ENCODE results near the gene MYH16. TPM values are rescaled to one million over a fixed set of nuclear protein-coding genes. Genes with fewer than 3 reads are reported as not detected.
A peak's percentile ranks its signal among the peaks of the same experiment; 100 is the strongest.
"Not testable (repeated sequence)": the region's sequence is repeated elsewhere in the genome, so short reads cannot be mapped to it uniquely, and the experiment has no call there.

MYH16 gene
- total RNA-seq, 1 donor from 2014 or later, result 5.6 TPM

- Histone ChIP-seq H3K27me3 (ENCODE audit: control insufficient read depth, insufficient read depth, low read length) (no peaks in the 10 kb centered on the region), H3K36me3 (ENCODE audit: control insufficient read depth, insufficient read depth, low read length) (peaks cover 2% of the 10 kb centered on the region), H3K4me3 (ENCODE audit: low read depth, low read length) (peak overlapping the region; percentile 86)
- DNase-seq (ENCODE audit: low read depth), result no peak
- no peak for TF ChIP-seq CTCF (IDR thresholded peaks at IDR 0.05; ENCODE audit: insufficient read depth, low read length, poor library complexity, severe bottlenecking)
Observed at GRCh38 chr7:99325001-99325493, 52.4 kb downstream of the MYH16 start.

DNA sequence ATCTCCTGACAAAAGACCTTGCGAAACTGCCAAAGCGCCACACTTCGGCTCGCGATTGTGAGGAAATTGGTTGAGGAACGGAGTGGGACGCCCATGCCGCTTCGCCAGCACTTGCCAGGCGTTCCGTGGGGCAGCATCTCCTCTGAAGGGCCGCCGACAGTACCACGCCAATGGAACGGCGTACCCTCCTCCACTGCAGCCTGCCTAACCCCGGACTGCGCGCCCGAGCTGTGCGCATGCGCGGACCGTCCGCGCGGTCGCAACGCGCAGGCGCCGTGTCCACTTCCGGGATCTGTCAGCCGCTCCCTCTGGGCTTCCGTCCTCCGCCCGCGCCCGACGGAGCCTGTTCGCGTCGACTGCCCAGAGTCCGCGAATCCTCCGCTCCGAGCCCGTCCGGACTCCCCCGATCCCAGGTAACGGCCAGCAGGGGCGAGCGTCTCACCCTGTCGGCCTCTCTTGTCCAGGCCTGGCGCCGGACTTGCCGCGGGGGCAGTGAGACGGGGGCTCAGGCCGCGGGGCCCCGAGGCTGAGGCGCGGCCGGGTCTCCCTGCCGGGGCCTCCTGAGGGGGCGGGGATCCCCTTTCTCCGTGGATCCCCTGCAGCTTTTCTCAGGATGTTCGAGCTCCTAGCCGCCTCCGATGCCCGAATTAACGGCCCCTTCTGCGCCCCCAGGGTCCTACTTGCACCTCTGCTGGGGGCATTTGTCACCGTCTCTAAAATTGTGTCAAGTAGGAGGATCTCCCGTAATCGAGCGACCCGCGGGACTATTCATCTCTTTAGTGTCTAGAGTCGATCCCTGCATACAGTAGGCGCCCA is 53.2 kb downstream of the MYH16 start, which contains the start of gene ARPC1A:
TSS of gene ARPC1A (plus strand) at position 307 of the 816 bp plus-strand sequence. CDS start 7,456 bp downstream, outside the sequence.
- no peaks in the 10 kb centered on the region for H3K27me3 ChIP-seq (ENCODE audit: control insufficient read depth, insufficient read depth, low read length)
- H3K4me3 ChIP-seq (ENCODE audit: low read depth, low read length), result peak within 1 kb of the TSS; percentile 86
- H3K36me3 ChIP-seq (ENCODE audit: control insufficient read depth, insufficient read depth, low read length), result peaks cover 2% of the 10 kb centered on the region
- no peak for TF ChIP-seq CTCF (IDR thresholded peaks at IDR 0.05; ENCODE audit: insufficient read depth, low read length, poor library complexity, severe bottlenecking)
- peak; percentile 75 for DNase-seq (ENCODE audit: low read depth)

DNA sequence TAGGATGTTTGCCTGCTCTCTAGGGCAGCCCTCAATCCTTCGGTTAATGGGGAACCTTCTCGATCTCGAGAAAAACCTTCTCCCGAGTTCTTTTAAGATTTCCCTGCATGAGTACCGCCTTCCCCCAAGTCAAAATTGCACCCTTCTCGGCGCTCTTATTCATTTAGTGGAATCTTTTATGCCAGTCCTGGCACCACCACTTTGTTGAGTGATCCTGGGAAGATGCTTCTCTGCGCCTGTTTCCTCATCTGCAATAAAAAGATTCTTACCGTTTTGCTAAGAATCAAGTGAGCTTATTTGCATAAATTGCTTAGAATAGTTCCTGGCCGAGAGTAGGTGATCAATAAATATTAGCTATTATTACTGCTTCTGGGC is 53.8 kb downstream of the MYH16 start:
- no peak for DNase-seq (ENCODE audit: low read depth)
- Histone ChIP-seq H3K4me3 (ENCODE audit: low read depth, low read length) (peak overlapping the region; percentile 86), H3K27me3 (ENCODE audit: control insufficient read depth, insufficient read depth, low read length) (no peaks in the 10 kb centered on the region), H3K36me3 (ENCODE audit: control insufficient read depth, insufficient read depth, low read length) (peaks cover 2% of the 10 kb centered on the region)
- TF ChIP-seq CTCF (IDR thresholded peaks at IDR 0.05; ENCODE audit: insufficient read depth, low read length, poor library complexity, severe bottlenecking), result no peak

DNA sequence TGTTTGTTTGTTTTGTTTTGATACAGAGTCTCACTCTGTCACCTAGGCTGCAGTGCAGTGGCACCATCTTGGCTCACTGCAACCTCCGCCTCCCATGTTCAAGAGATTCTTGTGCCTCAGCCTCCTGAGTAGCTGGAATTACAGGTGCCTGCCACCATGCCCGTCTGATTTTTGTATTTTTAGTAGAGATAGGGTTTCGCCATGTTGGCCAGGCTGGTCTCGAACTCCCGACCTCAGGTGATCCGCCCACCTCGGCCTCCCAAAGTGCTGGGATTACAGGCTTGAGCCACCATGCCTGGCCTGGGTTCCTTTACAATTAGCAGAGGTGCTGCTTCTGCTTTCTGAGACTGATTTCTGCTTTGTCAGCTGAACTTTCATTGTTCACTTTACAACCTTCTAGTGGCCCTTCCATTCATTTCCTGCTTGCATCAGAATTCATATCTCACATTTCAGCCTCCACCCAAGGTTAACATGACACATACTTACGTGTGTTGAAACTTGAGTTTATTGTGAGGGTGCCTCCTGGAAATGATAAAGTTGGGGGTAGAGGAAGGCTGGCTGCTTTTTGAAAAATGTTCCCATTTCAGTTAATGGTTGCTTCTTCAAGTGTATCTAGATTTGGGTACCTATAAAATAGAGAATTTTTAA is 57.8 kb downstream of the MYH16 start:
- not testable (repeated sequence) for H3K36me3 ChIP-seq (ENCODE audit: control insufficient read depth, insufficient read depth, low read length); H3K4me3 ChIP-seq (ENCODE audit: low read depth, low read length); H3K27me3 ChIP-seq (ENCODE audit: control insufficient read depth, insufficient read depth, low read length)
- DNase-seq (ENCODE audit: low read depth), result peak; percentile 43

DNA sequence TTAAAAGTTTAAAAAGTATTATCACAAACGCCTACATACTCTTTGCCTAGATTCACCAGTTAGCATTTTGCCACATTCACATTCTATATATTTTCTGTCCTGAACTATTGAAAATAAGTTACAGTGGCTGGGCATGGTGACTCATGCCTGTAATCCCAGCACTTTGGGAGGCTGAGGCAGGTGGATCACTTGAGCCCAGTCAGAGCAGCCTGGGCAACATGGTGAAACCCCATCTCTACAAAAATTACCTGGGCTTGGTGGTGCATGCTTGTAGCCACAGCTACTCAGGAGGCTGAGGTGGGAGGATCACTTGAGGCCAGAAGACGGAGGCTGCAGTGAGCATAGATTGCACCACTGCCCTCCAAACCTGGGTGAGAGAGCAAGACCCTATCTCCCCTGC is 58.4 kb downstream of the MYH16 start:
- Histone ChIP-seq H3K27me3 (ENCODE audit: control insufficient read depth, insufficient read depth, low read length) (no peaks in the 10 kb centered on the region), H3K36me3 (ENCODE audit: control insufficient read depth, insufficient read depth, low read length) (peaks cover 1% of the 10 kb centered on the region), H3K4me3 (ENCODE audit: low read depth, low read length) (no peak overlapping the region)
- TF ChIP-seq CTCF (IDR thresholded peaks at IDR 0.05; ENCODE audit: insufficient read depth, low read length, poor library complexity, severe bottlenecking), result no peak
- DNase-seq (ENCODE audit: low read depth), result no peak

- Histone ChIP-seq H3K27me3 (ENCODE audit: control insufficient read depth, insufficient read depth, low read length) (no peaks in the 10 kb centered on the region), H3K4me3 (ENCODE audit: low read depth, low read length) (no peak overlapping the region), H3K36me3 (ENCODE audit: control insufficient read depth, insufficient read depth, low read length) (peaks cover 4% of the 10 kb centered on the region)
- DNase-seq (ENCODE audit: low read depth), result no peak
- no peak for TF ChIP-seq CTCF (IDR thresholded peaks at IDR 0.05; ENCODE audit: insufficient read depth, low read length, poor library complexity, severe bottlenecking)
Observed at GRCh38 chr7:99339595-99339994, 67.0 kb downstream of the MYH16 start.

Data from kidney epithelial cell (primary cell).